GM21737 (cell line): ENCODE measurements around the gene SLC15A2.
"Not testable (repeated sequence)": the region's sequence is repeated elsewhere in the genome, so short reads cannot be mapped to it uniquely, and the experiment has no call there.

Experiments used
- ATAC-seq: cut with Tn5 transposase; IDR thresholded peaks from one replicate; pipeline ENCODE4 v1.9.1; 2021; ENCODE audit warnings: mild to moderate bottlenecking, moderate library complexity; ENCODE audit not compliant: unreplicated experiment

Gene SLC15A2

GRCh38 chr3:121894301-121894990 lies at the start of gene SLC15A2:
TSS of gene SLC15A2 (plus strand) at chr3:121894401. CDS start at chr3:121894477, 76 bp downstream.
- no peak for ATAC-seq

GRCh38 chr3:121844892-121845291 lies 49.3 kb upstream of the SLC15A2 start:
- ATAC-seq = no peak

GRCh38 chr3:121852256-121852655 lies 41.9 kb upstream of the SLC15A2 start:
- no peak for ATAC-seq

GRCh38 chr3:121855555-121855954 lies 38.6 kb upstream of the SLC15A2 start:
- ATAC-seq = no peak

- ATAC-seq = not testable (repeated sequence)
Measured at GRCh38 chr3:121857778-121858177, 36.4 kb upstream of the SLC15A2 start.

GRCh38 chr3:121863247-121863646 lies 31.0 kb upstream of the SLC15A2 start:
- ATAC-seq = not testable (repeated sequence)

- ATAC-seq = no peak
Measured at GRCh38 chr3:121863801-121864200, 30.4 kb upstream of the SLC15A2 start.

GRCh38 chr3:121869736-121870135 lies 24.5 kb upstream of the SLC15A2 start:
- no peak for ATAC-seq

- ATAC-seq = no peak
Measured at GRCh38 chr3:121870717-121871116, 23.5 kb upstream of the SLC15A2 start.

- ATAC-seq = no peak
Measured at GRCh38 chr3:121871430-121871829, 22.8 kb upstream of the SLC15A2 start.

GRCh38 chr3:121878411-121878810 lies 15.8 kb upstream of the SLC15A2 start:
- ATAC-seq = no peak

- ATAC-seq = no peak
Measured at GRCh38 chr3:121883507-121883906, 10.7 kb upstream of the SLC15A2 start.

- ATAC-seq = no peak
Measured at GRCh38 chr3:121885386-121885785, 8.8 kb upstream of the SLC15A2 start.

GRCh38 chr3:121895121-121895520 lies 920 bp downstream of the SLC15A2 start:
- no peak for ATAC-seq

GRCh38 chr3:121895736-121896135 lies 1.5 kb downstream of the SLC15A2 start:
- ATAC-seq = no peak

GRCh38 chr3:121896823-121897222 lies 2.6 kb downstream of the SLC15A2 start:
- no peak for ATAC-seq

GRCh38 chr3:121897296-121897695 lies 3.1 kb downstream of the SLC15A2 start:
- ATAC-seq = no peak

- ATAC-seq = no peak
Measured at GRCh38 chr3:121913305-121913990, 19.2 kb downstream of the SLC15A2 start.

GRCh38 chr3:121914081-121914998 lies 20.1 kb downstream of the SLC15A2 start:
- ATAC-seq = no peak

GRCh38 chr3:121916189-121916588 lies 22.0 kb downstream of the SLC15A2 start:
- no peak for ATAC-seq

- no peak for ATAC-seq
Measured at GRCh38 chr3:121918779-121919483, 24.7 kb downstream of the SLC15A2 start.
